ENCODE results near the gene OAS2.

- no peak for TF ChIP-seq CTCF (IDR thresholded peaks at IDR 0.05; ENCODE audit: insufficient read depth, low read length, poor library complexity, severe bottlenecking)
- TF ChIP-seq EZH2phosphoT487 (conservative IDR thresholded peaks at IDR 0.05; ENCODE audit: low read length): no peak
Observed at GRCh38 chr12:112971248-112971647, 7.1 kb upstream of the OAS2 start.

Data from SU-DHL-6 (cell line).